HCT116 (cell line): Measurements from ENCODE around the gene RASL10B. TPM values are rescaled to one million over a fixed set of nuclear protein-coding genes. Genes with fewer than 3 reads are reported as not detected.

Experiments used
- ATAC-seq: fragments of 200-7000 bp; cut with Tn5 transposase; 2 replicates; pipeline ENCODE4 v1.9.1; 2020; ENCODE audit warnings: mild to moderate bottlenecking, moderate library complexity
- BruUV-seq: library from RNA; stranded (reverse); fragments of 400-500 nt; replicated peaks from 2 replicates; lab custom pipeline; 2021; lab: Mats Ljungman, UMichigan
- CTCF ChIA-PET: fragments of 300-600 bp; sonication (Branson Sonifier 250); formaldehyde crosslinking; loops from one replicate; lab custom pipeline; 2021; ENCODE audit warnings: antibody characterized with exemption; lab: Charles Lee
- POLR2A ChIA-PET: fragments of 300-600, 350-600 bp; sonication (Branson Sonifier 250); formaldehyde crosslinking; loops from one replicate; lab custom pipeline; 2021; ENCODE audit warnings: antibody characterized with exemption; lab: Charles Lee
- RAD21 ChIA-PET, 2 experiments: fragments of 300-600 bp; sonication (Branson Sonifier 250); formaldehyde crosslinking; loops; one replicate each; lab custom pipeline; 2023; ENCODE audit warnings: low total read pairs in 2 of 2; ENCODE audit not compliant: uncharacterized antibody in 2 of 2, unreplicated experiment in 2 of 2, low non-redundant PET in 1 of 2; lab: Charles Lee
- DNase-seq: peaks from one replicate; pipeline ENCODE4 v3.0.0-alpha.2; 2010; ENCODE audit warnings: low read depth, low spot score
- H2AFZ ChIP-seq: fragments of 200-600 bp; shearing (Covaris generic), sonication (generic); 2 replicates; pipeline ENCODE4 v1.6.1; 2017; ENCODE audit warnings: low read depth, mixed run types, mixed read lengths, antibody characterized with exemption, low read length; ENCODE audit not compliant: poor library complexity, severe bottlenecking
- H3K27ac ChIP-seq: 2 replicates; pipeline ENCODE4 v1.5.1; 2012; ENCODE audit warnings: low read depth, low read length
- H3K27me3 ChIP-seq: fragments of 200-600 bp; sonication (generic); 2 replicates; pipeline ENCODE4 v1.6.1; 2016; ENCODE audit warnings: mixed run types, low read length, mixed read lengths; ENCODE audit not compliant: insufficient read depth
- H3K36me3 ChIP-seq, 2 experiments: fragments of 200-500 bp in 1 of 2; fragments of 200-600 bp in 1 of 2; sonication (Bioruptor generic) in 1 of 2; sonication (generic) in 1 of 2; 2 replicates each; pipeline versions ENCODE4 v1.5.1 to v1.6.1; 2014 to 2016; ENCODE audit warnings: low read length in 2 of 2, inconsistent platforms in 1 of 2, mixed read lengths in 1 of 2, mixed run types in 1 of 2; ENCODE audit not compliant: insufficient read depth in 2 of 2, control insufficient read depth in 1 of 2
- H3K4me1 ChIP-seq, 2 experiments: fragments of 200-600 bp in 1 of 2; sonication (generic) in 1 of 2; 2 replicates each; pipeline versions ENCODE4 v1.5.1 to v1.6.1; 2012 to 2017; ENCODE audit warnings: low read length in 2 of 2, inconsistent platforms in 1 of 2, mild to moderate bottlenecking in 1 of 2, mixed read lengths in 1 of 2, mixed run types in 1 of 2, moderate library complexity in 1 of 2; ENCODE audit not compliant: insufficient read depth in 2 of 2, control insufficient read depth in 1 of 2
- H3K4me2 ChIP-seq: fragments of 200-600 bp; sonication (generic); 2 replicates; pipeline ENCODE4 v1.6.1; 2017; ENCODE audit warnings: mixed run types, low read length, mixed read lengths
- H3K4me3 ChIP-seq, 2 experiments: fragments of 200-600 bp in 1 of 2; sonication (generic) in 1 of 2; replicated peaks in 1 of 2; 2 replicates each; pipeline ENCODE4 v1.5.1; 2011 to 2016; ENCODE audit warnings: low read length in 2 of 2, control low read depth in 1 of 2, low read depth in 1 of 2, mild to moderate bottlenecking in 1 of 2, mixed read lengths in 1 of 2, mixed run types in 1 of 2
- H3K79me2 ChIP-seq: fragments of 200-600 bp; sonication (generic); 2 replicates; pipeline ENCODE4 v1.6.1; 2017; ENCODE audit warnings: mild to moderate bottlenecking, mixed run types, low read length, moderate library complexity, mixed read lengths; ENCODE audit not compliant: insufficient read depth
- H3K9ac ChIP-seq: fragments of 200-600 bp; sonication (generic); 2 replicates; pipeline ENCODE4 v1.6.1; 2016; ENCODE audit warnings: low read length, mixed read lengths
- H3K9me2 ChIP-seq: fragments of 200-600 bp; sonication (generic), shearing (Covaris generic); 2 replicates; pipeline ENCODE4 v1.6.1; 2017; ENCODE audit warnings: mixed run types, mild to moderate bottlenecking, moderate library complexity; ENCODE audit not compliant: insufficient read depth
- H3K9me3 ChIP-seq, 2 experiments: fragments of 200-500 bp in 1 of 2; fragments of 200-600 bp in 1 of 2; sonication (Bioruptor generic) in 1 of 2; sonication (generic) in 1 of 2; 2 replicates each; pipeline ENCODE4 v1.6.1; 2014 to 2017; ENCODE audit warnings: low read length in 2 of 2, mixed read lengths in 2 of 2, inconsistent platforms in 1 of 2, low read depth in 1 of 2, mild to moderate bottlenecking in 1 of 2, mixed run types in 1 of 2, moderate library complexity in 1 of 2; ENCODE audit not compliant: control insufficient read depth in 1 of 2, insufficient read depth in 1 of 2
- H4K20me1 ChIP-seq: fragments of 200-600 bp; sonication (generic), shearing (Covaris generic); 2 replicates; pipeline ENCODE4 v1.6.1; 2017; ENCODE audit warnings: mixed run types, mild to moderate bottlenecking, moderate library complexity; ENCODE audit not compliant: insufficient read depth
- CEBPB ChIP-seq: IDR thresholded peaks from 2 replicates; pipeline ENCODE4 v1.6.1; 2012; ENCODE audit warnings: low read depth
- CTCF ChIP-seq, 3 experiments: fragments of 200-600 bp in 1 of 3; sonication (generic) in 1 of 3; IDR thresholded peaks in 2 of 3; conservative IDR thresholded peaks in 1 of 3; 2 replicates each; pipeline ENCODE4 v1.5.1; 2012 to 2017; ENCODE audit warnings: low read depth in 2 of 3, low read length in 2 of 3, antibody characterized with exemption in 1 of 3, borderline replicate concordance in 1 of 3, control low read depth in 1 of 3, mild to moderate bottlenecking in 1 of 3, mixed read lengths in 1 of 3, mixed run types in 1 of 3, moderate library complexity in 1 of 3; ENCODE audit not compliant: insufficient read depth in 1 of 3
- EGR1 ChIP-seq: IDR thresholded peaks from 2 replicates; pipeline ENCODE4 v1.6.1; 2012; ENCODE audit warnings: low read depth
- ELF1 ChIP-seq: IDR thresholded peaks from 2 replicates; pipeline ENCODE4 v1.6.1; 2012; ENCODE audit warnings: low read depth, borderline replicate concordance
- EZH2phosphoT487 ChIP-seq: fragments of 200-600 bp; IDR thresholded peaks from 2 replicates; pipeline ENCODE4 v1.6.1; 2018; ENCODE audit warnings: antibody characterized with exemption, borderline replicate concordance
- POLR2A ChIP-seq: IDR thresholded peaks from 2 replicates; pipeline ENCODE4 v1.7.0; 2011; ENCODE audit warnings: borderline replicate concordance; ENCODE audit not compliant: insufficient read depth, insufficient read length; ENCODE audit errors: extremely low read depth
- POLR2AphosphoS5 ChIP-seq: IDR thresholded peaks from 2 replicates; pipeline ENCODE4 v1.6.1; 2011; ENCODE audit warnings: mild to moderate bottlenecking, low read depth, low read length, moderate library complexity
- REST ChIP-seq: IDR thresholded peaks from 2 replicates; pipeline ENCODE4 v1.6.1; 2012; ENCODE audit warnings: low read depth
- SIN3A ChIP-seq: IDR thresholded peaks from 2 replicates; pipeline ENCODE4 v1.6.1; 2012; ENCODE audit warnings: low read depth
- SP1 ChIP-seq: IDR thresholded peaks from 2 replicates; pipeline ENCODE4 v1.6.1; 2012; ENCODE audit warnings: low read depth
- SRF ChIP-seq: IDR thresholded peaks from 2 replicates; pipeline ENCODE4 v1.6.1; 2012; ENCODE audit warnings: low read depth
- ZFX ChIP-seq: fragments of 450-650 bp; IDR thresholded peaks from 2 replicates; pipeline ENCODE4 v1.6.1; 2017
- intact Hi-C: fragments of 100-400 bp; cut with micrococcal nuclease; formaldehyde crosslinking; loops from 2 replicates; pipeline ENCODE4 v1.10.0; 2022
- total RNA-seq: library from RNA; stranded (reverse); gene quantifications from one replicate; pipeline ENCODE4 v1.2.1, GENCODE V29; 2021; ENCODE audit not compliant: unreplicated experiment
- TF ChIP-seq, protein P1 (sequence below): IDR thresholded peaks from 2 replicates; pipeline ENCODE4 v1.6.1; 2012

Gene RASL10B
- total RNA-seq, 1 experiment from 2014 or later, result 0.15 TPM

GRCh38 chr17:35728551-35728950 lies 2.9 kb upstream of the RASL10B start (continued):
- TF ChIP-seq CTCF (IDR thresholded peaks at IDR 0.05 in 2 of 3, conservative IDR thresholded peaks at IDR 0.05 in 1 of 3; ENCODE audit: borderline replicate concordance in 1 of 3, insufficient read depth in 1 of 3, low read depth in 2 of 3, low read length in 2 of 3), result no peak
- TF ChIP-seq SIN3A, result no peak
- no peak for TF ChIP-seq ZFX
- TF ChIP-seq ELF1, result no peak
- no peak for TF ChIP-seq SP1
- no peak for TF ChIP-seq POLR2AphosphoS5
- TF ChIP-seq EGR1, result no peak
- TF ChIP-seq, protein P1, sequence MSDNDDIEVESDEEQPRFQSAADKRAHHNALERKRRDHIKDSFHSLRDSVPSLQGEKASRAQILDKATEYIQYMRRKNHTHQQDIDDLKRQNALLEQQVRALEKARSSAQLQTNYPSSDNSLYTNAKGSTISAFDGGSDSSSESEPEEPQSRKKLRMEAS, result no peak
- TF ChIP-seq CEBPB, result no peak

DNA sequence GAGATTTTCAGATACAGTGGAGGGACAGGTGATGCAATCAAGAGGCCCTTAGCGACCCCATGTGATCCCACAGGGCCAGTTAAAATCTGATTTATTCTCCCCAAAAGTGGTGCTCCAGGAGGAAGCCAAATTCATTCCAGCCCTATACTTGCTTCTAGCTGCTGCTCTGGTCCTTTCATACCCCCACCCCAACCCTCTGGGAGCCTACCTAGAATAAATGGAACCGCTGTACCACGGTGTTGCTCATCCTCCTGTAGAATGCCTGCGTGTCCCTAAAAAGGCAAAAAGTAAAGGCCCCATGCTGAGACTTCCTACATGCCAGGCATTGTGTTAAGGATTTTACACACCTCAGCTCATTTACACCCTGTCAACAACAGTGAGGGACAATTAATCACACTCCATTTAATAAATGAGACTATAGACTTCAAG lies 2.0 kb upstream of the RASL10B start:
- H3K27ac ChIP-seq, result no peak overlapping the region
- H3K79me2 ChIP-seq, result no peaks in the 10 kb centered on the region
- no TSS peak for BruUV-seq
- H3K9ac ChIP-seq, result no peak overlapping the region
- H3K4me3 ChIP-seq, result no peak overlapping the region
- RAD21 ChIA-PET, result no interaction called here
- DNase-seq, result no peak
- CTCF ChIA-PET, result no interaction called here
- no peak for ATAC-seq
- H3K4me1 ChIP-seq, result peaks cover 0 to 3% of the 10 kb centered on the region in 2 experiments; a peak in 1 of 4 replicates
- intact Hi-C loops, result no loop called here
- H4K20me1 ChIP-seq, result no peaks in the 10 kb centered on the region
- peaks cover 5 to 7% of the 10 kb centered on the region in 2 experiments; a peak in 2 of 4 replicates for H3K36me3 ChIP-seq
- H3K9me3 ChIP-seq, result no peaks in the 10 kb centered on the region
- H3K9me2 ChIP-seq, result no peaks in the 10 kb centered on the region
- no peaks in the 10 kb centered on the region for H3K27me3 ChIP-seq
- no peak overlapping the region for H3K4me2 ChIP-seq
- POLR2A ChIA-PET, result no interaction called here
- TF ChIP-seq POLR2A (no peak), REST (no peak), SRF (no peak), EZH2phosphoT487 (no peak)
- no peak overlapping the region for H2AFZ ChIP-seq
